Measurements from ENCODE around the gene CSNK1A1.

DNA sequence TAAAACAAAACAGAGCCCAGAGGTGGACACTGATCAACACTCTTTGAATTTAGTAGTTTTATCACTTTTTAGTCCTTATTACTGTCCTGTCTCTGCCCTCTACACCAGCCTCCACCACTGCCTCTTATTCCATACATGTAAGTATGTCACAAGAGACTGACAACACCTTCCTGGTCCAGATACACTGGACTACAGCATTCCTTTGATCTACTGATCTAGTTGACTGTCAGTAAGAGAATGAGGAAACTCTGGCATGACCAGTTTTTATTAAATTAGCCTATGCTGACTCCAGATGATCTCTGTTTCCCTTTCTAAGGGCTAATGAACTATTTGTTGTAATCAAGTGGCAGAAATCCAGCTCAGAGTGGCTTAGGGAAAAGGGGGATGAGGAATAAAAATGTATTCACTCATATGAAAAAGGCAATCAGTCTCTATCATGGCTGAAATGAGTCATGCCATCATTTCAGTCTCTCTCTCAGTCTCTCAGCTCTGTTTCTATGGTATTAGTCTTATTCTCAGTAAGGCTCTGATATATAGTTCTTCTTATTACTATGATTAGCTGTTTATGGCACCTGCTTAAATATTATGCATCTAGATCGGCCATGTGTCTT, 35.6 kb upstream of the CSNK1A1 start:
- TF ChIP-seq, protein P1, sequence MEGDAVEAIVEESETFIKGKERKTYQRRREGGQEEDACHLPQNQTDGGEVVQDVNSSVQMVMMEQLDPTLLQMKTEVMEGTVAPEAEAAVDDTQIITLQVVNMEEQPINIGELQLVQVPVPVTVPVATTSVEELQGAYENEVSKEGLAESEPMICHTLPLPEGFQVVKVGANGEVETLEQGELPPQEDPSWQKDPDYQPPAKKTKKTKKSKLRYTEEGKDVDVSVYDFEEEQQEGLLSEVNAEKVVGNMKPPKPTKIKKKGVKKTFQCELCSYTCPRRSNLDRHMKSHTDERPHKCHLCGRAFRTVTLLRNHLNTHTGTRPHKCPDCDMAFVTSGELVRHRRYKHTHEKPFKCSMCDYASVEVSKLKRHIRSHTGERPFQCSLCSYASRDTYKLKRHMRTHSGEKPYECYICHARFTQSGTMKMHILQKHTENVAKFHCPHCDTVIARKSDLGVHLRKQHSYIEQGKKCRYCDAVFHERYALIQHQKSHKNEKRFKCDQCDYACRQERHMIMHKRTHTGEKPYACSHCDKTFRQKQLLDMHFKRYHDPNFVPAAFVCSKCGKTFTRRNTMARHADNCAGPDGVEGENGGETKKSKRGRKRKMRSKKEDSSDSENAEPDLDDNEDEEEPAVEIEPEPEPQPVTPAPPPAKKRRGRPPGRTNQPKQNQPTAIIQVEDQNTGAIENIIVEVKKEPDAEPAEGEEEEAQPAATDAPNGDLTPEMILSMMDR (IDR thresholded peaks at IDR 0.05) = no peak
- no peak for TF ChIP-seq POLR2A (IDR thresholded peaks at IDR 0.05)

Measured in uterus (tissue), 2 donors.